ENCODE data around the gene RBM15B. TPM values are rescaled to one million over a fixed set of nuclear protein-coding genes. Genes with fewer than 3 reads are reported as not detected.

RBM15B gene
- total RNA-seq, 3 donors from 2014 or later, result 28.5 to 35.0 (median 28.8) TPM

DNA sequence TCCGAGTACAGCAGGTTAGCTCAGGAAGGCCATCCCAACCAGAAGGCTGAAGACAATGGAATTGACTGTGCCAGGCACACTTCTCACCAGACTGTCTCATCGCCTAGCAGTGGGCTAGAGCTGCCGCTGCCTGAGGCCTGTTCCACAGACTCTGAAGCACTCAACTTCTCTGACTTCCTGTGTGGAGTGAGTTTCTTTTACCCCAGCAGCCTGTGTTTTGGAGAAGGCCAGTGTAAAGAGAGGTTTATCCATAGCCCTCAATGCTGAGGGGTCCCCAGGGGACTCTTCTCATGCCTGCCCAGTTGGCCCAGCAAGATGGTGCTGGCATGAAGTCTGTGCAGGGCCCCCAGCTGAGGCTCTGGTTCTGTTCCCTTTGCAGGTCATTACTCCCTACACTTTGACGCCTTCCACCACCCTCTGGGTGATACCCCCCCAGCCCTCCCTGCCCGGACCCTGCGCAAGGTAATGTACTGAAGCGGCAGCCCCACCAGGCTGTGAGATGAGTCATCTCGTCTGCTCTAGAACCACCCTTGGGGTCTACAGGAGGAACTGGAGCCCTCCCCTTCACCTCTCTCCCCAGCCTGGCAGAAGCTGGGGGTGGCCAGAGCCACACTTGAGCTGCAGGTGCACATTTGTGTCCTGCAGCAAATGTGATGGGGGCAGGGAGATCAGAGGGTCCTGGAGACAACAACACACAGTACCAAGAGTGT lies 11.2 kb upstream of the RBM15B start:
- no peaks in the 10 kb centered on the region for H3K36me3 ChIP-seq (ENCODE audit: low read depth)
- TF ChIP-seq, protein P1, sequence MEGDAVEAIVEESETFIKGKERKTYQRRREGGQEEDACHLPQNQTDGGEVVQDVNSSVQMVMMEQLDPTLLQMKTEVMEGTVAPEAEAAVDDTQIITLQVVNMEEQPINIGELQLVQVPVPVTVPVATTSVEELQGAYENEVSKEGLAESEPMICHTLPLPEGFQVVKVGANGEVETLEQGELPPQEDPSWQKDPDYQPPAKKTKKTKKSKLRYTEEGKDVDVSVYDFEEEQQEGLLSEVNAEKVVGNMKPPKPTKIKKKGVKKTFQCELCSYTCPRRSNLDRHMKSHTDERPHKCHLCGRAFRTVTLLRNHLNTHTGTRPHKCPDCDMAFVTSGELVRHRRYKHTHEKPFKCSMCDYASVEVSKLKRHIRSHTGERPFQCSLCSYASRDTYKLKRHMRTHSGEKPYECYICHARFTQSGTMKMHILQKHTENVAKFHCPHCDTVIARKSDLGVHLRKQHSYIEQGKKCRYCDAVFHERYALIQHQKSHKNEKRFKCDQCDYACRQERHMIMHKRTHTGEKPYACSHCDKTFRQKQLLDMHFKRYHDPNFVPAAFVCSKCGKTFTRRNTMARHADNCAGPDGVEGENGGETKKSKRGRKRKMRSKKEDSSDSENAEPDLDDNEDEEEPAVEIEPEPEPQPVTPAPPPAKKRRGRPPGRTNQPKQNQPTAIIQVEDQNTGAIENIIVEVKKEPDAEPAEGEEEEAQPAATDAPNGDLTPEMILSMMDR (IDR thresholded peaks at IDR 0.05), result no peak
- intact Hi-C loops (cut with DNase I, micrococcal nuclease), result loop anchor here in 1 of 2 donors (5.0 kb wide), 1 partner anchor 763 kb away; the partner anchor contains the start of gene MAPKAPK3
- no peak for DNase-seq
- ATAC-seq, result no peak
- H3K4me1 ChIP-seq (ENCODE audit: low read depth), result no peaks in the 10 kb centered on the region
- H3K4me3 ChIP-seq, result no peak overlapping the region
- no peaks in the 10 kb centered on the region for H3K9me3 ChIP-seq

DNA sequence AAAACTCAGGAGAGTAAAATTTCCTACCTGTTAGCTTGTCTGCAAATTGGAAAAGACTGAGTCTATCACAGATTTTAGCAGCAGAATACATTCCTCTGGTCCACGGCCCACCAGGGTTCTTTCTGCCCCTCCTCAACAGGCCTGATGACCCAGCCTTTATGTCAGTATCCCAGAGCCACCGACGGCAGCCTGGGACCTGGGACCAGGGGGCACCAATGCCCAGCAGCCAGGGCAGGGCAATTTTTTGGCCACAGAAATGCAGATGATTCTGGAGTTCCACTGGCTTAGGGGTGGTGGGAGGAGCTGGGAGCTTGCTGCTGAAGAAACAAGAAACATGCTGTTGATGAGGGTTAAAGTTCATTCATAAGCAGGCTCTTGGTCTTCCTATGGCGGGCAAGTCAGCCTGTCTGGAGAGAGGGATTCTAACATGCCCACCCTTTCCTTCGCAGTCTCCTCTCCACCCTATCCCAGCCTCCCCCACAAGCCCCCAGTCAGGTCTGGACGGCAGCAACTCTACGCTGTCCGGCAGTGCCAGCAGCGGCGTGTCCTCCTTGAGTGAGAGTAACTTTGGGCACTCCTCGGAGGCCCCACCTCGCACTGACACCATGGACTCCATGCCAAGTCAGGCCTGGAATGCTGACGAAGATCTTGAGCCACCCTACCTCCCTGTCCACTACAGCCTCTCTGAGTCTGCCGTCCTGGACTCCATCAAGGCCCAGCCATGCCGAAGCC lies 10.3 kb upstream of the RBM15B start:
- Histone ChIP-seq H3K4me3 (no peak overlapping the region), H3K36me3 (ENCODE audit: low read depth) (no peaks in the 10 kb centered on the region), H3K9me3 (no peaks in the 10 kb centered on the region), H3K4me1 (ENCODE audit: low read depth) (peaks cover 3% of the 10 kb centered on the region)
- no peak for DNase-seq
- intact Hi-C loops (cut with DNase I, micrococcal nuclease), result loop anchor here in 1 of 2 donors (5.0 kb wide), 1 partner anchor 763 kb away; the partner anchor contains the start of gene MAPKAPK3
- TF ChIP-seq, protein P1 (IDR thresholded peaks at IDR 0.05), result no peak
- no peak for ATAC-seq

DNA sequence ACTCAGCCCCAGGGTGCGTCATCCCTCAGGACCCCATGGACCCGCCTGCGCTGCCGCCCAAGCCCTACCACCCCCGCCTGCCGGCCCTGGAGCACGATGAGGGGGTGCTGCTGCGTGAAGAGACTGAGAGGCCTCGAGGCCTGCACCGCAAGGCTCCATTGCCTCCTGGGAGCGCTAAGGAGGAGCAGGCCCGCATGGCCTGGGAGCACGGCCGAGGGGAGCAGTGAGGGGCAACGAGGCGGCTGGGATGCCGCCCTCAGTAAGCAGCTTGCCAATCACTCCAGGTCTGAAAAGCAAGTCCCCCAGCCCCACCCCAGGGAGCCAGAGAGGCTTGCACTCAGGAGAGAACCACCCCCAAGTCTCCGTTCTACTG lies 9.8 kb upstream of the RBM15B start:
- TF ChIP-seq, protein P1 (IDR thresholded peaks at IDR 0.05), result no peak
- ATAC-seq (no peak), DNase-seq (no peak)
- Histone ChIP-seq H3K9me3 (no peaks in the 10 kb centered on the region), H3K4me1 (ENCODE audit: low read depth) (peaks cover 9% of the 10 kb centered on the region), H3K4me3 (no peak overlapping the region), H3K36me3 (ENCODE audit: low read depth) (no peaks in the 10 kb centered on the region)
- intact Hi-C loops (cut with DNase I, micrococcal nuclease), result loop anchor here in 1 of 2 donors (5.0 kb wide), 1 partner anchor 764 kb away; the partner anchor contains the start of gene MAPKAPK3

DNA sequence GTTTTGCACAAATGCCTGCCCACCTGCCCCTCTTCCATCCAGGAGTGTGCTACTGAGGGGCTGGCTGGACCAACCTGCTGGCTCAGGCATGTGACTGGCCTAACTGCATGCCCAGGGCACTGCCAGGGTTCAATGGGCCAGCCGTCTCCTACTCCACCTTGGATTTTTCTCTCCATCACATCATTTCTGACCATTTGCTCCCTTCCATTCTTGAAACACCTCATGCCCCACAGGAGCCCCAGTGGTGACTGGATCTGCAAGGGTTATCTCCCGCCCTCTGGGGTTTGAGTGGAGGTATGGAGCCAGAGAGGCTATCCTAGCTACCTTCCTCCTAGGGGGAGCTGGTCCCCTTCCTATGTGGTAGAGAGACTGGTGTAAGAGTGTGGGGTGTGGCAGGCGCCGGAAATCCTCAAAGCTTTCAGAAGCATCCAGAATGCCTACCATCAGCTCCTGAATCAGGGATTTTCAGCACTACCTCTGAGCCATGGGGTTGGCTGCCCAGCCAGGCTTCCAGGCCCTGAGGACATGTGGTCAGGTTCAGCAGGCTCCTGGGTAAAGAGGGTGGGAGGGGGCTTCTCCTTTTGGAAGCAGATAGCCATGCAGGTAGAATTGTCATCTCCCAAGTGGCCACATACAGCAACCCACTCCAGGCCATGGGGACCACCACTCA lies 8.9 kb upstream of the RBM15B start:
- Histone ChIP-seq H3K4me1 (ENCODE audit: low read depth) (peaks cover 17% of the 10 kb centered on the region), H3K4me3 (no peak overlapping the region), H3K36me3 (ENCODE audit: low read depth) (no peaks in the 10 kb centered on the region), H3K9me3 (no peaks in the 10 kb centered on the region)
- TF ChIP-seq, protein P1 (IDR thresholded peaks at IDR 0.05), result no peak
- DNase-seq (no peak), ATAC-seq (no peak)
- intact Hi-C loops (cut with DNase I, micrococcal nuclease), result loop anchor here in 1 of 2 donors (5.0 kb wide), 1 partner anchor 765 kb away; the partner anchor contains the start of gene MAPKAPK3

DNA sequence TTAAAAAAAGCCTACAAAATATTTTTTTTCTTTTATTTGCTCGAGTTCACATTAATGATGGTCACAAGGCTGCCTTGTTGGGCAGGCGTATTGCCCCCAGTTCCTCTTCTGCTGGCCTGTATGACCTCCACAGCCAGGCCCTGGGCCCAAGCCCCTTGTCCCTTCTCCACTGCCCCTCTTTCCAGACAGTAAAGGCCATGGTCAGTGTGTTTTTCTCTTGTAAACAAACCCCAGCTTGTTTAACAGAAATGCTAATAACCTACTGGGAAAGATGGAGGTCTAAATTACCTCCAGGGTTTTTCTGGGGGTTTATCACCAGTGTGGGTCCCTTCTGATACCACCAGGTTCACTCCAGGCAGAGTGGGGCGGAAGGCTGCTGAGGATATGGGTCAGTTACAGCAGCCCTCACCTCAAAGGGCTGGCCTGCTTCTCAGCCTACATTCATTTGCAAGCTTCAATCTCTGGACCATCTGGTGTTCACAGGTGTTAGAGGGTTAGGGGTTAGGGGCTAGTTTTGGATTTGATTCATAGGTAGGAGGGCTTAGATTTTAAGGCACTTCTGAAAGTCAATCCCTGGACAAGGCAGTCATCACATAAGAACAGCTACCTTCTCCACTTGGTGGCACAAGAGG lies 8.0 kb upstream of the RBM15B start:
- ATAC-seq (no peak), DNase-seq (no peak)
- Histone ChIP-seq H3K9me3 (no peaks in the 10 kb centered on the region), H3K36me3 (ENCODE audit: low read depth) (no peaks in the 10 kb centered on the region), H3K4me1 (ENCODE audit: low read depth) (peaks cover 26% of the 10 kb centered on the region), H3K4me3 (no peak overlapping the region)
- TF ChIP-seq, protein P1 (IDR thresholded peaks at IDR 0.05), result no peak
- intact Hi-C loops (cut with DNase I, micrococcal nuclease), result loop anchor here in 1 of 2 donors (5.0 kb wide), 1 partner anchor 766 kb away; the partner anchor contains the start of gene MAPKAPK3
